DOHH2 (cell line): Measurements from ENCODE around the gene RBPMS2.

ENCODE experiments used
- EZH2phosphoT487 ChIP-seq: fragments of 200-600 bp; sonication (generic); IDR thresholded peaks from 2 replicates; pipeline ENCODE4 v1.6.1; 2017; ENCODE audit warnings: borderline replicate concordance, mild to moderate bottlenecking, antibody characterized with exemption, low read length, moderate library complexity, mixed read lengths
- TF ChIP-seq, protein P1 (sequence below): fragments of 200-600 bp; sonication (generic); IDR thresholded peaks from one replicate; pipeline ENCODE4 v1.5.1; 2014; ENCODE audit warnings: antibody characterized with exemption, mild to moderate bottlenecking, low read depth, low read length; ENCODE audit not compliant: poor library complexity, severe bottlenecking

DNA sequence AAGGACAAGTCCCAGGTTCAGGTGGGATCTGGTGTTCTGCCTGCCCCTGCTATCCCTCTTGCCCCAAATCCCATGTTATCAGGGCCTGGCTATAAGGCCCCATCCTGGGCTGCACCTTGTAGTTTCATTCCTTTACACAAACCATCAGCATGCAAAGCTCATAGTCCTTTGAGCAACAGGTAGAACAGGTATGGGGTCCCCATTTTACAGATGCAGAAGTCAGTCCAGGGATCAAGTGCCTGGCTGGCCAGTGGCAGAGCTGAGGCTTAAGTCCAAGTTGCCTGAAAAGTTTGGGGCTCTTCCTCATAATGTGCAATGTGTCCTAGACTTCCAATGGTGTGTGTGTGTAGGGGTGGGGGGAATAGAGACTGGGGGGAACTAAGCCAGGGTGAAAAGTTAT is 11.9 kb downstream of the RBPMS2 start:
- TF ChIP-seq, protein P1, sequence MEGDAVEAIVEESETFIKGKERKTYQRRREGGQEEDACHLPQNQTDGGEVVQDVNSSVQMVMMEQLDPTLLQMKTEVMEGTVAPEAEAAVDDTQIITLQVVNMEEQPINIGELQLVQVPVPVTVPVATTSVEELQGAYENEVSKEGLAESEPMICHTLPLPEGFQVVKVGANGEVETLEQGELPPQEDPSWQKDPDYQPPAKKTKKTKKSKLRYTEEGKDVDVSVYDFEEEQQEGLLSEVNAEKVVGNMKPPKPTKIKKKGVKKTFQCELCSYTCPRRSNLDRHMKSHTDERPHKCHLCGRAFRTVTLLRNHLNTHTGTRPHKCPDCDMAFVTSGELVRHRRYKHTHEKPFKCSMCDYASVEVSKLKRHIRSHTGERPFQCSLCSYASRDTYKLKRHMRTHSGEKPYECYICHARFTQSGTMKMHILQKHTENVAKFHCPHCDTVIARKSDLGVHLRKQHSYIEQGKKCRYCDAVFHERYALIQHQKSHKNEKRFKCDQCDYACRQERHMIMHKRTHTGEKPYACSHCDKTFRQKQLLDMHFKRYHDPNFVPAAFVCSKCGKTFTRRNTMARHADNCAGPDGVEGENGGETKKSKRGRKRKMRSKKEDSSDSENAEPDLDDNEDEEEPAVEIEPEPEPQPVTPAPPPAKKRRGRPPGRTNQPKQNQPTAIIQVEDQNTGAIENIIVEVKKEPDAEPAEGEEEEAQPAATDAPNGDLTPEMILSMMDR = no peak
- TF ChIP-seq EZH2phosphoT487 = no peak
